Parathyroid adenoma (tissue), 2 donors: Measurements from ENCODE around the gene PRKG1.

Experiments used
- H2AFZ ChIP-seq: fragments of 300-600 bp; sonication (generic); one replicate; pipeline ENCODE4 v1.7.0; 2017; ENCODE audit warnings: antibody characterized with exemption, mild to moderate bottlenecking
- H3K27ac ChIP-seq: fragments of 300-600 bp; sonication (generic); one replicate; pipeline ENCODE4 v1.7.0; 2017
- H3K27me3 ChIP-seq: fragments of 300-600 bp; sonication (generic); one replicate; pipeline ENCODE4 v1.7.0; 2017; ENCODE audit warnings: low read length; ENCODE audit not compliant: control insufficient read depth, insufficient read depth
- H3K36me3 ChIP-seq: fragments of 300-600 bp; sonication (generic); one replicate; pipeline ENCODE4 v1.7.0; 2017; ENCODE audit warnings: low read length; ENCODE audit not compliant: control insufficient read depth, insufficient read depth
- H3K4me1 ChIP-seq: fragments of 300-600 bp; sonication (generic); one replicate; pipeline ENCODE4 v1.7.0; 2017; ENCODE audit warnings: control low read depth
- H3K4me2 ChIP-seq: fragments of 300-600 bp; sonication (generic); one replicate; pipeline ENCODE4 v1.7.0; 2017; ENCODE audit warnings: low read length
- H3K4me3 ChIP-seq: fragments of 300-600 bp; sonication (generic); one replicate; pipeline ENCODE4 v1.7.0; 2017; ENCODE audit warnings: low read depth, low read length
- H3K79me2 ChIP-seq: fragments of 300-600 bp; sonication (generic); one replicate; pipeline ENCODE4 v1.7.0; 2017; ENCODE audit warnings: control low read depth
- H3K9ac ChIP-seq: fragments of 300-600 bp; sonication (generic); one replicate; pipeline ENCODE4 v1.7.0; 2017; ENCODE audit warnings: mild to moderate bottlenecking
- H3K9me3 ChIP-seq: fragments of 300-600 bp; sonication (generic); one replicate; pipeline ENCODE4 v1.7.0; 2017; ENCODE audit warnings: low read length; ENCODE audit not compliant: control insufficient read depth
- CTCF ChIP-seq: fragments of 300-600 bp; sonication (generic); IDR thresholded peaks from one replicate; pipeline ENCODE4 v1.7.0; 2017; ENCODE audit warnings: antibody characterized with exemption, mild to moderate bottlenecking
- donor health status: primary hyperparathyroidism.

Gene PRKG1

DNA sequence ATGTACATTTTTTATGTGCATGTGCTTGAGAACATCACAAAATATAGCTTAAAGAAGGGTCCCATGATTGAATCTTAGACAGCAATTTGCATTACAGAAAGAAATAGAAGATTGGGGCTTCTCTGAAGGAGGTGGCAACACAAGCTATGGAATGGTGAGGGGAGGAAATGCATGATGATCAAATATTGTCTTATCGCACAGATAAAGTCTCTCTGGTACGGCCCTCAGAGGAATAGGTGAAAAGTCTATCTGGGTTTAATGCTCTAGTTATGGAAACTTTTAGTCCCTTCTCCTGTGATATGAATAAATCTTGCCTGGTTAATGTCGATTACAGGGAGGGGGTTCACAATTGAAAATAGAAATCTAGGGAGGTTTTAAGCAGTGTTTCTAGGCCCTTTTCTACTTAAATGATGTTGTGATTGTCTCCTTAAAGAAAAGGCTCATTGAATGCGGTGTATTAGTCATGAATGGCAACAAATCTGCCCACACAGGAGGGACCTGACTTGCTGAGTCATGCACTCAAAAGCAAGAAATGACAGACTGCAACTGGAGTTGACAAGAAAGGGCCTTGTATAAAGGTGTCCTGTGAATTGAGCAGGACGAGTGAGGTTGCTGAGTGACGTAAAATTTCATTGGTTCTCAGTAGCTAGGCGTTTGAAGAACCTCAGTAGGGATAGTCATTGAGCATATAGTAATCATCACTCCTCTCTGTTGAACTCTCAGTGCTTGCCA lies 758.5 kb downstream of the PRKG1 start:
- Histone ChIP-seq H3K36me3 (no peaks in the 10 kb centered on the region), H3K27me3 (no peaks in the 10 kb centered on the region), H2AFZ (no peak overlapping the region), H3K4me2 (no peak overlapping the region), H3K4me1 (no peaks in the 10 kb centered on the region), H3K9ac (no peak overlapping the region), H3K79me2 (no peaks in the 10 kb centered on the region), H3K27ac (no peak overlapping the region), H3K4me3 (no peak overlapping the region), H3K9me3 (no peaks in the 10 kb centered on the region)
- no peak for TF ChIP-seq CTCF

- Histone ChIP-seq H3K36me3 (no peaks in the 10 kb centered on the region), H3K4me3 (no peak overlapping the region), H3K79me2 (no peaks in the 10 kb centered on the region), H3K4me1 (no peaks in the 10 kb centered on the region), H3K9me3 (no peaks in the 10 kb centered on the region), H3K9ac (no peak overlapping the region), H3K27me3 (no peaks in the 10 kb centered on the region), H2AFZ (no peak overlapping the region), H3K4me2 (no peak overlapping the region), H3K27ac (no peak overlapping the region)
- TF ChIP-seq CTCF = no peak
Measured at GRCh38 chr10:51834548-51834947, 760.3 kb downstream of the PRKG1 start.

DNA sequence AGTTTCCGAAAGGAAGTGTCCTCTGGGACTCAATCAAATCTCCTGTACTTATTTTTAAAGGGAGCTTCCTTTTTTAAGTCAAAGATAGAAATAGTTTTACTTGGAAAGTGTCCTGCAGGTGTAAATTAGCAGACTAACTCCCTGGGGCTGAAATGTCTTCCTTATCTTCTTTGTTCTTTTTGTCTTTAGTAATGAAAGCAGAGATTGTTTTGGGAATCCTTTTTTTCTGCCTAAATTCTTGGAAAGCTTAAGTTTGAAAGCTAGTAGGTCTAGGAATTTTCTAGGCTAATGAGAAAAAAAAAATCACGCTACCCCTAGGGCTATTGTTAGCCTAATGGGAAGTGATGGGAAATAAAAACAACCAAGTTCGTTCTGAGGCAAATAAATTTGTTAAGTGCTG lies 764.2 kb downstream of the PRKG1 start:
- no peak for TF ChIP-seq CTCF
- Histone ChIP-seq H2AFZ (no peak overlapping the region), H3K9me3 (no peaks in the 10 kb centered on the region), H3K79me2 (no peaks in the 10 kb centered on the region), H3K27me3 (no peaks in the 10 kb centered on the region), H3K9ac (no peak overlapping the region), H3K27ac (no peak overlapping the region), H3K4me2 (no peak overlapping the region), H3K4me3 (no peak overlapping the region), H3K4me1 (no peaks in the 10 kb centered on the region), H3K36me3 (no peaks in the 10 kb centered on the region)

DNA sequence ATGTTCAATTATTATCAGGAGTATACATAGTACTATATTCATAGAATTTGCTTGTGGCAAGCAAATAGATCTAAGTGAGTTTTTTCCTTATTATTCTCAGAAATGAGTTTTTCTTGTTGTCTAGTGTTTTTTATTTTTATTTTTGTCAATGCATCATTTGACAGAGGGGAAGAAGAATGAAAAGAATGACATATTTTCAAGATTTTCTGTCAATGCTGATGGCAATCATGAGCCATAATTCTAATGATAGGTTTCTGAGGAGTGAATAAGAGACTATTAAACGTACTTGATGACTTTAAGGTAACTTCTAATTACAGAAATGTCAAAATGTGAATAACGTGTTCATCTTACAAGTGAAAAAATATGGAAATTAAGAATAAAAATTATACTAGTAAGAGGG lies 769.7 kb downstream of the PRKG1 start:
- H3K27me3 ChIP-seq = no peaks in the 10 kb centered on the region
- TF ChIP-seq CTCF = no peak
- no peaks in the 10 kb centered on the region for H3K79me2 ChIP-seq
- H3K9me3 ChIP-seq = no peaks in the 10 kb centered on the region
- H3K4me2 ChIP-seq = no peak overlapping the region
- H3K27ac ChIP-seq = no peak overlapping the region
- no peak overlapping the region for H3K4me3 ChIP-seq
- H2AFZ ChIP-seq = no peak overlapping the region
- no peaks in the 10 kb centered on the region for H3K4me1 ChIP-seq
- no peak overlapping the region for H3K9ac ChIP-seq
- no peaks in the 10 kb centered on the region for H3K36me3 ChIP-seq

- H3K9me3 ChIP-seq = no peaks in the 10 kb centered on the region
- no peaks in the 10 kb centered on the region for H3K79me2 ChIP-seq
- no peaks in the 10 kb centered on the region for H3K27me3 ChIP-seq
- no peak overlapping the region for H3K4me2 ChIP-seq
- H3K9ac ChIP-seq = no peak overlapping the region
- H2AFZ ChIP-seq = no peak overlapping the region
- no peaks in the 10 kb centered on the region for H3K36me3 ChIP-seq
- TF ChIP-seq CTCF = no peak
- no peak overlapping the region for H3K4me3 ChIP-seq
- H3K27ac ChIP-seq = no peak overlapping the region
- no peaks in the 10 kb centered on the region for H3K4me1 ChIP-seq
Measured at GRCh38 chr10:51846856-51847506, 772.7 kb downstream of the PRKG1 start.
